GM18502 (cell line): ENCODE data around the gene FKBP1A.

Source experiments
- ATAC-seq: cut with Tn5 transposase; IDR thresholded peaks from one replicate; pipeline ENCODE4 v1.9.1; 2021; ENCODE audit warnings: mild to moderate bottlenecking; ENCODE audit not compliant: unreplicated experiment, poor library complexity

FKBP1A gene

GRCh38 chr20:1323256-1323655, 69.6 kb downstream of the FKBP1A start:
- ATAC-seq, result no peak

- no peak for ATAC-seq
Observed at GRCh38 chr20:1322511-1323245, 70.2 kb downstream of the FKBP1A start.

DNA sequence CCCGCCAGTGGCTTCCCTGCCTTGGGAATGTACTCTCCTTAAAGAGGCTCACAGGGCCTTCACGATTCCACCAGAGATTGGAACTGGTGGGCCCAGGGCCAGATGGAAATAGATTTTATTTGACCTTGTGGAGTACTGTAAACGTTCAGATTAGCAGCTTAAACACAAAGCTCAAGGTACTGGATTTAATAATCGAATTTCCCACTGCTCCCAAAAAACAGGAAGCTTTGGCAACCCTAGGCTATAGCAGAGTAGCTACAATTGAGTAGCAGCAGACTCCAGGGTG, 71.3 kb downstream of the FKBP1A start:
- ATAC-seq, result no peak

DNA sequence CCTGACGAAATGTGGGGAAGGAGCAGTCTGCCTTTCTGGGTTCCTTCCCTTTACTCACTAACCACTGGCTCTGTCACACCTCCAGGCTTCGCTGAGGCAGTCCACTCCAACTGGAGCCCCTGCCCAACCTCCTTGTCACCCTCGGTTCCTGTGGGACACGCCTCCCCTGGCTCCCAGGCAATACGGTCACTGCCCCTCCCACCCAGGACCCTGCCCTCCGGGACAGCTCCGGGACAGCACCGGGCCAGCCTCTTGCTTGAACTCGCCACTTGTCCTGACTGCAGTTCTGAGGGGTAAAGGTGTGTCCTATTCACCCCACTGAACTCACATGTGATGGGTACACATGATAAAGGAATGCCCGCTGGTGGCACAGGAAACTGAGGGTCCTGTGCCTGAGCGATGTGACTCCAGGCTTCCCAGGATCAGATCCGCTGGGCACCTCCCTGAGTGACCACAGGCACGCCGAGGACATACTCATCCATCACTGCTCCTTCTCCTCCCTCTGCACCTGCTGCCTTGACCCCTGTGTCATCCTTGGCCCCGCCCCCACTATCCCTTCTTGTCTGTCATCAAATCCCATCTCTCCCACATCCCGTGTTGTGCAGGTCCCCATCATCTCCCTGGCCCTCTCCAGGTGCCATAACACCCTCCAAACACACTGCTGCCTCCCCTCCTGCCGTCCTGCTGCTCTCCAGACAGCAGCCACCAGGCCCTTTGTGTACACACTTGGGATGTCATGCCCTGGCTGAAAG, 71.8 kb downstream of the FKBP1A start:
- no peak for ATAC-seq

GRCh38 chr20:1320016-1320415, 72.8 kb downstream of the FKBP1A start:
- no peak for ATAC-seq

GRCh38 chr20:1319462-1319861, 73.4 kb downstream of the FKBP1A start:
- no peak for ATAC-seq

- ATAC-seq, result no peak
Observed at GRCh38 chr20:1319051-1319450, 73.8 kb downstream of the FKBP1A start.
